K562 (cell line): ENCODE data around the gene ODF4. TPM values are rescaled to one million over a fixed set of nuclear protein-coding genes. Genes with fewer than 3 reads are reported as not detected.
A peak's percentile ranks its signal among the peaks of the same experiment; 100 is the strongest.

Source experiments
- ELF1 ChIP-seq: fragments of 200-800 bp; sonication (Bioruptor generic); IDR thresholded peaks from 2 replicates; pipeline ENCODE4 v1.6.1; 2016; ENCODE audit warnings: missing genetic modification characterization, missing compliant biosample characterization
- KLF16 ChIP-seq: IDR thresholded peaks from 2 replicates; pipeline ENCODE4 v1.6.1; 2016; ENCODE audit warnings: antibody characterized with exemption
- MAZ ChIP-seq, 2 experiments: fragments of 450-650 bp in 1 of 2; sonication (generic) in 1 of 2; formaldehyde crosslinking; IDR thresholded peaks in 1 of 2; conservative IDR thresholded peaks in 1 of 2; 2 replicates each; pipeline versions ENCODE4 v1.4.0 to v1.5.0; 2020; ENCODE audit warnings: mild to moderate bottlenecking in 1 of 2, missing genetic modification reagents in 1 of 2
- MEIS2 ChIP-seq: fragments of 450-650 bp; IDR thresholded peaks from 2 replicates; pipeline ENCODE4 v1.6.1; 2014; ENCODE audit warnings: mild to moderate bottlenecking; ENCODE audit not compliant: partially characterized antibody
- NFIC ChIP-seq: fragments of 450-650 bp; IDR thresholded peaks from 2 replicates; pipeline ENCODE4 v1.6.1; 2017; ENCODE audit warnings: mild to moderate bottlenecking, inconsistent platforms
- PHF21A ChIP-seq: fragments of 450-650 bp; IDR thresholded peaks from 2 replicates; pipeline ENCODE4 v1.6.1; 2017; ENCODE audit warnings: low read depth, borderline replicate concordance
- ZNF12 ChIP-seq: sonication (generic); formaldehyde crosslinking; IDR thresholded peaks from 2 replicates; pipeline ENCODE4 v1.4.0; 2020; ENCODE audit warnings: mild to moderate bottlenecking, missing genetic modification reagents
- ZNF668 ChIP-seq: fragments of 250-450 bp; sonication (Bioruptor Pico); IDR thresholded peaks from 2 replicates; pipeline ENCODE4 v1.8.0; 2022; ENCODE audit warnings: mild to moderate bottlenecking, inconsistent platforms
- polyA plus RNA-seq, 8 experiments: library from polyadenylated mRNA; depleted of rRNA in 4 of 8; stranded (reverse) in 5 of 8; unstranded in 3 of 8; fragments of >200 nt; fragmentation: Nextera tagmentation in 2 of 8; fragmentation: Illumina TruSeq in 1 of 8; extraction: Ambion mirVana in 2 of 8; extraction: Trizol in 1 of 8; gene quantifications; 2 replicates each; pipeline versions ENCODE4 v1.2.1 to v1.2.3, GENCODE V29; 2011 to 2014; ENCODE audit warnings: inconsistent platforms in 1 of 8, missing spikeins in 1 of 8
- total RNA-seq, 7 experiments: library from RNA; depleted of rRNA in 6 of 7; stranded (reverse); fragments of >200 nt in 6 of 7; fragmentation: Illumina TruSeq in 2 of 7; extraction: Trizol in 2 of 7; gene quantifications; 2 replicates each; pipeline versions ENCODE4 v1.2.1 to v1.2.3, GENCODE V29; 2011 to 2021; ENCODE audit warnings: low replicate concordance in 1 of 7
- TF ChIP-seq, protein P1 (sequence below): fragments of 450-650 bp; IDR thresholded peaks from 2 replicates; pipeline ENCODE4 v1.6.1; 2016; ENCODE audit warnings: mild to moderate bottlenecking, moderate library complexity
- TF ChIP-seq, protein P2 (sequence below): IDR thresholded peaks from 2 replicates; pipeline ENCODE4 v1.6.1; 2011; ENCODE audit warnings: borderline replicate concordance, low read depth, mild to moderate bottlenecking, moderate library complexity, low read length; ENCODE audit not compliant: insufficient read depth, poor library complexity, severe bottlenecking
- TF ChIP-seq, protein P3 (sequence below): sonication (generic); formaldehyde crosslinking; IDR thresholded peaks from 2 replicates; pipeline ENCODE4 v1.8.1; 2023; ENCODE audit warnings: mild to moderate bottlenecking, missing genetic modification reagents

Gene ODF4
- total and polyA plus RNA-seq, 9 of the 15 experiments (the other 6 are each of a cell fraction or from before 2014, with no cell fraction given): not detected

DNA sequence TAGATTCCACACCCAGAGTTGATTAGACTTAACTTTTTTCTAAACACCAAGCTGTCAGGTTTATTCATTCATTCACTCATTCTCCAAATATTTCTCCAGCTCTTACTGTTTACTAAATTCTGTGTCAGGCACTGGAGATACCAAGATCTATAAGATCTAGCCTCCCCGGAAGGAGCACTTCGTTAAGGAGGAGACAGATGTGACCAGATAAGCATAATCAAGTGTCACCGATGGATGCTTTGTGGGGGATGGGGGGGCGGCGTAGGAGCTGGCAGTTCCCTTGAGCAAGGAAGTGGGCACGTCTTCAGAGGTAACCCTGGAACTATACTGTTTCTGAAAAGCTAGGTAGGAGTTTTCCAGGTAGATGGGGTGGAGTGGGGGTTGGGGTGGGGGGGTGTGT, 47.2 kb downstream of the ODF4 start (continued):
- TF ChIP-seq, protein P1, sequence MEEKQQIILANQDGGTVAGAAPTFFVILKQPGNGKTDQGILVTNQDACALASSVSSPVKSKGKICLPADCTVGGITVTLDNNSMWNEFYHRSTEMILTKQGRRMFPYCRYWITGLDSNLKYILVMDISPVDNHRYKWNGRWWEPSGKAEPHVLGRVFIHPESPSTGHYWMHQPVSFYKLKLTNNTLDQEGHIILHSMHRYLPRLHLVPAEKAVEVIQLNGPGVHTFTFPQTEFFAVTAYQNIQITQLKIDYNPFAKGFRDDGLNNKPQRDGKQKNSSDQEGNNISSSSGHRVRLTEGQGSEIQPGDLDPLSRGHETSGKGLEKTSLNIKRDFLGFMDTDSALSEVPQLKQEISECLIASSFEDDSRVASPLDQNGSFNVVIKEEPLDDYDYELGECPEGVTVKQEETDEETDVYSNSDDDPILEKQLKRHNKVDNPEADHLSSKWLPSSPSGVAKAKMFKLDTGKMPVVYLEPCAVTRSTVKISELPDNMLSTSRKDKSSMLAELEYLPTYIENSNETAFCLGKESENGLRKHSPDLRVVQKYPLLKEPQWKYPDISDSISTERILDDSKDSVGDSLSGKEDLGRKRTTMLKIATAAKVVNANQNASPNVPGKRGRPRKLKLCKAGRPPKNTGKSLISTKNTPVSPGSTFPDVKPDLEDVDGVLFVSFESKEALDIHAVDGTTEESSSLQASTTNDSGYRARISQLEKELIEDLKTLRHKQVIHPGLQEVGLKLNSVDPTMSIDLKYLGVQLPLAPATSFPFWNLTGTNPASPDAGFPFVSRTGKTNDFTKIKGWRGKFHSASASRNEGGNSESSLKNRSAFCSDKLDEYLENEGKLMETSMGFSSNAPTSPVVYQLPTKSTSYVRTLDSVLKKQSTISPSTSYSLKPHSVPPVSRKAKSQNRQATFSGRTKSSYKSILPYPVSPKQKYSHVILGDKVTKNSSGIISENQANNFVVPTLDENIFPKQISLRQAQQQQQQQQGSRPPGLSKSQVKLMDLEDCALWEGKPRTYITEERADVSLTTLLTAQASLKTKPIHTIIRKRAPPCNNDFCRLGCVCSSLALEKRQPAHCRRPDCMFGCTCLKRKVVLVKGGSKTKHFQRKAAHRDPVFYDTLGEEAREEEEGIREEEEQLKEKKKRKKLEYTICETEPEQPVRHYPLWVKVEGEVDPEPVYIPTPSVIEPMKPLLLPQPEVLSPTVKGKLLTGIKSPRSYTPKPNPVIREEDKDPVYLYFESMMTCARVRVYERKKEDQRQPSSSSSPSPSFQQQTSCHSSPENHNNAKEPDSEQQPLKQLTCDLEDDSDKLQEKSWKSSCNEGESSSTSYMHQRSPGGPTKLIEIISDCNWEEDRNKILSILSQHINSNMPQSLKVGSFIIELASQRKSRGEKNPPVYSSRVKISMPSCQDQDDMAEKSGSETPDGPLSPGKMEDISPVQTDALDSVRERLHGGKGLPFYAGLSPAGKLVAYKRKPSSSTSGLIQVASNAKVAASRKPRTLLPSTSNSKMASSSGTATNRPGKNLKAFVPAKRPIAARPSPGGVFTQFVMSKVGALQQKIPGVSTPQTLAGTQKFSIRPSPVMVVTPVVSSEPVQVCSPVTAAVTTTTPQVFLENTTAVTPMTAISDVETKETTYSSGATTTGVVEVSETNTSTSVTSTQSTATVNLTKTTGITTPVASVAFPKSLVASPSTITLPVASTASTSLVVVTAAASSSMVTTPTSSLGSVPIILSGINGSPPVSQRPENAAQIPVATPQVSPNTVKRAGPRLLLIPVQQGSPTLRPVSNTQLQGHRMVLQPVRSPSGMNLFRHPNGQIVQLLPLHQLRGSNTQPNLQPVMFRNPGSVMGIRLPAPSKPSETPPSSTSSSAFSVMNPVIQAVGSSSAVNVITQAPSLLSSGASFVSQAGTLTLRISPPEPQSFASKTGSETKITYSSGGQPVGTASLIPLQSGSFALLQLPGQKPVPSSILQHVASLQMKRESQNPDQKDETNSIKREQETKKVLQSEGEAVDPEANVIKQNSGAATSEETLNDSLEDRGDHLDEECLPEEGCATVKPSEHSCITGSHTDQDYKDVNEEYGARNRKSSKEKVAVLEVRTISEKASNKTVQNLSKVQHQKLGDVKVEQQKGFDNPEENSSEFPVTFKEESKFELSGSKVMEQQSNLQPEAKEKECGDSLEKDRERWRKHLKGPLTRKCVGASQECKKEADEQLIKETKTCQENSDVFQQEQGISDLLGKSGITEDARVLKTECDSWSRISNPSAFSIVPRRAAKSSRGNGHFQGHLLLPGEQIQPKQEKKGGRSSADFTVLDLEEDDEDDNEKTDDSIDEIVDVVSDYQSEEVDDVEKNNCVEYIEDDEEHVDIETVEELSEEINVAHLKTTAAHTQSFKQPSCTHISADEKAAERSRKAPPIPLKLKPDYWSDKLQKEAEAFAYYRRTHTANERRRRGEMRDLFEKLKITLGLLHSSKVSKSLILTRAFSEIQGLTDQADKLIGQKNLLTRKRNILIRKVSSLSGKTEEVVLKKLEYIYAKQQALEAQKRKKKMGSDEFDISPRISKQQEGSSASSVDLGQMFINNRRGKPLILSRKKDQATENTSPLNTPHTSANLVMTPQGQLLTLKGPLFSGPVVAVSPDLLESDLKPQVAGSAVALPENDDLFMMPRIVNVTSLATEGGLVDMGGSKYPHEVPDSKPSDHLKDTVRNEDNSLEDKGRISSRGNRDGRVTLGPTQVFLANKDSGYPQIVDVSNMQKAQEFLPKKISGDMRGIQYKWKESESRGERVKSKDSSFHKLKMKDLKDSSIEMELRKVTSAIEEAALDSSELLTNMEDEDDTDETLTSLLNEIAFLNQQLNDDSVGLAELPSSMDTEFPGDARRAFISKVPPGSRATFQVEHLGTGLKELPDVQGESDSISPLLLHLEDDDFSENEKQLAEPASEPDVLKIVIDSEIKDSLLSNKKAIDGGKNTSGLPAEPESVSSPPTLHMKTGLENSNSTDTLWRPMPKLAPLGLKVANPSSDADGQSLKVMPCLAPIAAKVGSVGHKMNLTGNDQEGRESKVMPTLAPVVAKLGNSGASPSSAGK: no peak
- TF ChIP-seq PHF21A (no peak), ZNF12 (CRISPR knock-in tag) (no peak), MEIS2 (peak; percentile 44), ELF1 (tag) (0 out of 2 replicates have a peak, but pooled peaks have one; percentile 47), ZNF668 (CRISPR knock-in tag) (no peak), MAZ (CRISPR knock-in tag; conservative IDR thresholded peaks at IDR 0.05 in 1 of 2, IDR thresholded peaks at IDR 0.05 in 1 of 2) (0 out of 4 replicates have a peak, but pooled peaks of 1 of the 2 experiments have one; percentile 34), NFIC (peak; percentile 19; the same call in 1 of the 2 replicates), KLF16 (peak; percentile 33; the same call in 1 of the 2 replicates)
- TF ChIP-seq, protein P2, sequence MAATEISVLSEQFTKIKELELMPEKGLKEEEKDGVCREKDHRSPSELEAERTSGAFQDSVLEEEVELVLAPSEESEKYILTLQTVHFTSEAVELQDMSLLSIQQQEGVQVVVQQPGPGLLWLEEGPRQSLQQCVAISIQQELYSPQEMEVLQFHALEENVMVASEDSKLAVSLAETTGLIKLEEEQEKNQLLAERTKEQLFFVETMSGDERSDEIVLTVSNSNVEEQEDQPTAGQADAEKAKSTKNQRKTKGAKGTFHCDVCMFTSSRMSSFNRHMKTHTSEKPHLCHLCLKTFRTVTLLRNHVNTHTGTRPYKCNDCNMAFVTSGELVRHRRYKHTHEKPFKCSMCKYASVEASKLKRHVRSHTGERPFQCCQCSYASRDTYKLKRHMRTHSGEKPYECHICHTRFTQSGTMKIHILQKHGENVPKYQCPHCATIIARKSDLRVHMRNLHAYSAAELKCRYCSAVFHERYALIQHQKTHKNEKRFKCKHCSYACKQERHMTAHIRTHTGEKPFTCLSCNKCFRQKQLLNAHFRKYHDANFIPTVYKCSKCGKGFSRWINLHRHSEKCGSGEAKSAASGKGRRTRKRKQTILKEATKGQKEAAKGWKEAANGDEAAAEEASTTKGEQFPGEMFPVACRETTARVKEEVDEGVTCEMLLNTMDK: no peak
- TF ChIP-seq, protein P3, sequence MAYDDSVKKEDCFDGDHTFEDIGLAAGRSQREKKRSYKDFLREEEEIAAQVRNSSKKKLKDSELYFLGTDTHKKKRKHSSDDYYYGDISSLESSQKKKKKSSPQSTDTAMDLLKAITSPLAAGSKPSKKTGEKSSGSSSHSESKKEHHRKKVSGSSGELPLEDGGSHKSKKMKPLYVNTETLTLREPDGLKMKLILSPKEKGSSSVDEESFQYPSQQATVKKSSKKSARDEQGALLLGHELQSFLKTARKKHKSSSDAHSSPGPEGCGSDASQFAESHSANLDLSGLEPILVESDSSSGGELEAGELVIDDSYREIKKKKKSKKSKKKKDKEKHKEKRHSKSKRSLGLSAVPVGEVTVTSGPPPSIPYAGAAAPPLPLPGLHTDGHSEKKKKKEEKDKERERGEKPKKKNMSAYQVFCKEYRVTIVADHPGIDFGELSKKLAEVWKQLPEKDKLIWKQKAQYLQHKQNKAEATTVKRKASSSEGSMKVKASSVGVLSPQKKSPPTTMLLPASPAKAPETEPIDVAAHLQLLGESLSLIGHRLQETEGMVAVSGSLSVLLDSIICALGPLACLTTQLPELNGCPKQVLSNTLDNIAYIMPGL (CRISPR knock-in tag): no peak
